ENCODE measurements around the gene GJA4. TPM values are rescaled to one million over a fixed set of nuclear protein-coding genes. Genes with fewer than 3 reads are reported as not detected.

Gene GJA4
- total and polyA plus RNA-seq, 2 donors (not counting 3 experiments of a cell fraction or from before 2014, with no cell fraction given), result 22.1 to 175 TPM

GRCh38 chr1:34746785-34747637 lies 45.8 kb upstream of the GJA4 start:
- TF ChIP-seq JUN (IDR thresholded peaks at IDR 0.05; ENCODE audit: borderline replicate concordance, insufficient read depth, insufficient read length, low read depth), result no peak
- no peak for TF ChIP-seq CTCF (IDR thresholded peaks at IDR 0.05; ENCODE audit: extremely low read depth in 1 of 2, insufficient read depth in 1 of 2, low read depth in 1 of 2, low read length in 2 of 2)
- no peak for TF ChIP-seq MYC (IDR thresholded peaks at IDR 0.05; ENCODE audit: low read depth, low read length)
- no peak for TF ChIP-seq GATA2 (IDR thresholded peaks at IDR 0.05; ENCODE audit: insufficient read depth, insufficient read length, low read depth, low read length)
- TF ChIP-seq MAX (IDR thresholded peaks at IDR 0.05; ENCODE audit: insufficient read depth, insufficient read length), result no peak
- no peak for TF ChIP-seq EZH2 (IDR thresholded peaks at IDR 0.05; ENCODE audit: borderline replicate concordance, low read depth, low read length, severe bottlenecking)
- no peak for TF ChIP-seq POLR2A (IDR thresholded peaks at IDR 0.05; ENCODE audit: low read depth, low read length)
- no peak for TF ChIP-seq FOS (IDR thresholded peaks at IDR 0.05; ENCODE audit: borderline replicate concordance, insufficient read depth, low read length)
- no peak for TF ChIP-seq POLR2AphosphoS5 (IDR thresholded peaks at IDR 0.05; ENCODE audit: insufficient read depth, low read depth, low read length)
- CTCF ChIA-PET, result interaction anchor here (0.8 kb wide), 1 partner anchor 1114 kb away, joined by 4 read pairs; no protein-coding TSS in a partner anchor
- intact Hi-C loops (cut with micrococcal nuclease), result no loop called here

More at GRCh38 chr1:34746785-34747637, 45.8 kb upstream of the GJA4 start:
- Histone ChIP-seq H3K27me3 (ENCODE audit: control insufficient read depth in 2 of 2, insufficient read depth in 2 of 2, low read length in 2 of 2) (peaks cover 0 to 2% of the 10 kb centered on the region in 2 experiments), H3K4me2 (ENCODE audit: insufficient read depth, low read length) (no peak overlapping the region), H2AFZ (ENCODE audit: low read depth, low read length) (no peak overlapping the region), H3K9ac (replicated peaks; ENCODE audit: extremely low read depth, insufficient read depth, low read length) (no peak overlapping the region), H3K4me1 (ENCODE audit: control insufficient read depth, extremely low read depth, insufficient read depth, low read length) (no peaks in the 10 kb centered on the region), H3K79me2 (ENCODE audit: control insufficient read depth, insufficient read depth, low read length) (no peaks in the 10 kb centered on the region), H3K9me1 (replicated peaks; ENCODE audit: control insufficient read depth, extremely low read depth, insufficient read depth, low read length) (no peaks in the 10 kb centered on the region), H3K9me3 (replicated peaks; ENCODE audit: control insufficient read depth, insufficient read depth, low read length) (no peaks in the 10 kb centered on the region), H3K27ac (ENCODE audit: insufficient read depth, low read depth, low read length) (no peak overlapping the region), H3K4me3 (replicated peaks in 1 of 3; ENCODE audit: insufficient read depth in 1 of 3, low read depth in 1 of 3, low read length in 3 of 3) (no peak overlapping the region), H3K36me3 (ENCODE audit: control insufficient read depth in 2 of 2, extremely low read depth in 1 of 2, insufficient read depth in 2 of 2, low read length in 2 of 2) (no peaks in the 10 kb centered on the region), H4K20me1 (replicated peaks; ENCODE audit: control insufficient read depth, extremely low read depth, insufficient read depth, low read length) (no peaks in the 10 kb centered on the region)
- no TSS peak for BruUV-seq (replicated peaks)
- no peak for DNase-seq (ENCODE audit: low read depth, low spot score)
- dilution Hi-C loops (cut with MboI; ENCODE audit: extremely low pct_ligation_motif_present, low sequenced_read_pairs), result no loop called here
- POLR2A ChIA-PET, result no interaction called here
- FAIRE-seq, result no peak
